SK-N-SH (cell line): ENCODE results near the gene SRSF7. TPM values are rescaled to one million over a fixed set of nuclear protein-coding genes. Genes with fewer than 3 reads are reported as not detected.

Experiments used
- CTCF ChIA-PET: fragments of 300-600, 350-600 bp; formaldehyde crosslinking; extraction: SDS; loops from one replicate; lab custom pipeline; 2021; lab: Yijun Ruan, JAX
- POLR2A ChIA-PET: fragments of 350-600 bp; sonication (Branson Sonifier 250); formaldehyde crosslinking; extraction: SDS; loops from one replicate; lab custom pipeline; 2020; ENCODE audit warnings: antibody characterized with exemption, inconsistent platforms; lab: Yijun Ruan, JAX
- DNase-seq: peaks from one replicate; pipeline ENCODE4 v3.0.0; 2012
- H2AFZ ChIP-seq: fragments of 200-600 bp; sonication (generic); 2 replicates; pipeline ENCODE4 v1.8.1; 2016; ENCODE audit warnings: antibody characterized with exemption, mild to moderate bottlenecking, low read depth
- H3F3A ChIP-seq: fragments of 200-600 bp; sonication (generic); replicated peaks from 2 replicates; pipeline ENCODE3; 2016; ENCODE audit warnings: antibody characterized with exemption, mild to moderate bottlenecking; ENCODE audit not compliant: insufficient read depth
- H3K27ac ChIP-seq, 2 experiments: fragments of 200-500 bp in 1 of 2; fragments of 200-600 bp in 1 of 2; sonication (Bioruptor generic) in 1 of 2; sonication (generic), shearing (Covaris generic) in 1 of 2; 2 replicates each; pipeline versions ENCODE4 v1.5.1 to v1.6.1; 2014 to 2016; ENCODE audit warnings: low read depth in 2 of 2, inconsistent platforms in 1 of 2, low read length in 1 of 2, mild to moderate bottlenecking in 1 of 2, mixed read lengths in 1 of 2
- H3K27me3 ChIP-seq: fragments of 200-600 bp; sonication (generic), shearing (Covaris generic); 2 replicates; pipeline ENCODE4 v1.6.1; 2016; ENCODE audit warnings: mixed run types; ENCODE audit not compliant: insufficient read depth
- H3K36me3 ChIP-seq, 2 experiments: fragments of 200-500 bp in 1 of 2; fragments of 200-600 bp in 1 of 2; sonication (Bioruptor generic) in 1 of 2; sonication (generic) in 1 of 2; replicated peaks in 1 of 2; 2 replicates each; pipeline versions ENCODE3 to v1.5.1; 2014 to 2016; ENCODE audit warnings: low read length in 1 of 2, mild to moderate bottlenecking in 1 of 2; ENCODE audit not compliant: insufficient read depth in 2 of 2, control insufficient read depth in 1 of 2
- H3K4me1 ChIP-seq, 2 experiments: fragments of 200-500 bp in 1 of 2; fragments of 200-600 bp in 1 of 2; sonication (Bioruptor generic) in 1 of 2; sonication (generic), shearing (Covaris generic) in 1 of 2; 2 replicates each; pipeline versions ENCODE4 v1.5.1 to v1.6.1; 2014 to 2016; ENCODE audit warnings: low read depth in 1 of 2, low read length in 1 of 2, mixed run types in 1 of 2; ENCODE audit not compliant: insufficient read depth in 2 of 2, control insufficient read depth in 1 of 2
- H3K4me2 ChIP-seq: fragments of 200-600 bp; sonication (generic), shearing (Covaris generic); 2 replicates; pipeline ENCODE4 v1.6.1; 2017; ENCODE audit warnings: mixed run types
- H3K4me3 ChIP-seq, 2 experiments: fragments of 200-500 bp in 1 of 2; fragments of 200-600 bp in 1 of 2; sonication (Bioruptor generic) in 1 of 2; sonication (generic), shearing (Covaris generic) in 1 of 2; 2 replicates each; pipeline versions ENCODE4 v1.5.1 to v1.8.1; 2014 to 2016; ENCODE audit warnings: low read depth in 2 of 2, inconsistent platforms in 1 of 2, low read length in 1 of 2, mild to moderate bottlenecking in 1 of 2, mixed read lengths in 1 of 2, moderate library complexity in 1 of 2
- H3K79me2 ChIP-seq: fragments of 200-600 bp; sonication (generic); 2 replicates; pipeline ENCODE4 v1.8.1; 2017; ENCODE audit warnings: mild to moderate bottlenecking; ENCODE audit not compliant: insufficient read depth
- H3K9ac ChIP-seq: fragments of 200-600 bp; sonication (generic); 2 replicates; pipeline ENCODE4 v1.6.1; 2017; ENCODE audit warnings: mixed run types
- H3K9me2 ChIP-seq: fragments of 200-600 bp; sonication (generic); 2 replicates; pipeline ENCODE4 v1.6.1; 2017; ENCODE audit warnings: mixed run types
- H3K9me3 ChIP-seq: fragments of 200-600 bp; sonication (generic); 2 replicates; pipeline ENCODE4 v1.6.1; 2017; ENCODE audit warnings: mixed run types, mild to moderate bottlenecking, moderate library complexity
- H4K20me1 ChIP-seq: fragments of 200-600 bp; sonication (generic); 2 replicates; pipeline ENCODE4 v1.6.1; 2017; ENCODE audit warnings: mild to moderate bottlenecking, mixed run types; ENCODE audit not compliant: insufficient read depth
- EP300 ChIP-seq, 2 experiments: IDR thresholded peaks; 2 replicates each; pipeline versions ENCODE4 v1.4.0 to v1.6.1; 2012; ENCODE audit warnings: borderline replicate concordance in 1 of 2, low read depth in 1 of 2, low read length in 1 of 2
- FOSL2 ChIP-seq: IDR thresholded peaks from 2 replicates; pipeline ENCODE4 v1.4.0; 2012; ENCODE audit warnings: low read depth, mild to moderate bottlenecking, moderate library complexity, borderline replicate concordance
- GABPA ChIP-seq: IDR thresholded peaks from 2 replicates; pipeline ENCODE4 v1.4.0; 2012; ENCODE audit warnings: low read depth, mild to moderate bottlenecking
- MXI1 ChIP-seq: IDR thresholded peaks from 2 replicates; pipeline ENCODE4 v1.6.1; 2012; ENCODE audit warnings: mild to moderate bottlenecking, low read depth, low read length, improper control_type of control experiment
- RFX5 ChIP-seq: IDR thresholded peaks from 2 replicates; pipeline ENCODE4 v1.6.1; 2012; ENCODE audit warnings: mild to moderate bottlenecking, improper control_type of control experiment, low read length
- TCF12 ChIP-seq: IDR thresholded peaks from 2 replicates; pipeline ENCODE4 v1.4.0; 2012
- WGBS: methylation state at CpG from one replicate; pipeline ENCODE4 v1.1.6; 2017; ENCODE audit warnings: low lambda C conversion rate; 5-methylcytosine and 5-hydroxymethylcytosine counted together
- polyA plus RNA-seq, 3 experiments: library from polyadenylated mRNA; depleted of rRNA; stranded (reverse); fragments of >200 nt; gene quantifications; 2 replicates each; pipeline ENCODE4 v1.2.3, GENCODE V29; 2012
- TF ChIP-seq, protein P1 (sequence below): IDR thresholded peaks from 2 replicates; pipeline ENCODE4 v1.4.0; 2012; ENCODE audit warnings: low read depth
- TF ChIP-seq, protein P2 (sequence below): fragments of 200-600 bp; sonication (generic); IDR thresholded peaks from 2 replicates; pipeline ENCODE4 v1.6.1; 2017; ENCODE audit warnings: antibody characterized with exemption, mild to moderate bottlenecking, moderate library complexity
- TF ChIP-seq, protein P3 (sequence below): IDR thresholded peaks from 2 replicates; pipeline ENCODE4 v1.4.0; 2012; ENCODE audit warnings: low read depth, borderline replicate concordance
- TF ChIP-seq, protein P4 (sequence below): IDR thresholded peaks from 2 replicates; pipeline ENCODE4; 2012

The SRSF7 gene
- polyA plus RNA-seq, 1 of the 3 experiments (the other 2 are of a cell fraction) = 199 TPM

DNA sequence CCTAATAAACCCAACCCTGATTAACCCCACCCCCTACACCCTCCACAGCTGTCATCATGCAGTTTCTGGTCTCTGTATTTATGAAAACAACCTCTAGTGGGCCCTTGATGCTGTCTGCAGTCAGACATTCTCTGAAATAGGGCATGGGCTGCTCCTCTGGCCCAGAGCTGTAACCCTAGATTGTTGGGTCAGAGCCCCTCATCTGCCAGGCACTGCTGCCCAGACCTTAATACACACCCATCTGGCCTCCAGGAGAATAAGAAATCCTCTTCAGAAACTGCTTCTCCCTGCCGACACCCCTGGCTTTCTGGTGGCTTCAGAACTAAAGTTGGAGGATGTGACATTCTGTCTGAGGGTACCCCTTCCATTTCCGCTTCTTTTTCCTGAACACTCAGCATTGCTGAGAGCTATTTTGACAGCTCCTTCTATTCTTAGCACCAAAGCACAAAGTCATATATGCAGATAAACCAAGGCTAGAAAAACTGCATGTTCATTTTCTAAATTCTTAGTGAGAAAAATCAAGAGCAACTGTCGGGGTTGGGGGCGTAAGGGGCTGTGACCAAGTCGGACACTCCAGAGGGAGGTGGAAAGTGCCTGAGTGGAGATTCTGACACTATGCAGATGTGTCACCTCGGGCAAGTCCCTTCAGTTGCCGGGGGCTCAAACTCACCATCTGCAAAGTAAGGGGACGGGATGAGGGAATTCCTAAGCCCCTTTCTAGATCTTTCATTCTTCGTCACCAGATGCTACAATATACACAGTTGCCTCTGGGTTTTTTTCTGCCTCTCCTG lies 28.7 kb downstream of the SRSF7 start:
- no peaks in the 10 kb centered on the region for H3K9me2 ChIP-seq
- H3K4me3 ChIP-seq = no peak overlapping the region
- no peak overlapping the region for H2AFZ ChIP-seq
- no peaks in the 10 kb centered on the region for H3K4me1 ChIP-seq
- no peaks in the 10 kb centered on the region for H3K9me3 ChIP-seq
- WGBS = 90% methylated on average over 9 of the region's 9 CpGs
- POLR2A ChIA-PET = no interaction called here
- peaks cover 6% of the 10 kb centered on the region for H3F3A ChIP-seq
- no peaks in the 10 kb centered on the region for H4K20me1 ChIP-seq
- H3K27me3 ChIP-seq = no peaks in the 10 kb centered on the region
- no peaks in the 10 kb centered on the region for H3K36me3 ChIP-seq
- no peak overlapping the region for H3K27ac ChIP-seq
- CTCF ChIA-PET = interaction anchor here (1.7 to 5.9 kb wide), 4 partner anchors 120 to 407 kb away, joined by 9 to 47 read pairs (median 20); partner anchors contain the start of gene HNRNPLL
- TF ChIP-seq, protein P1, sequence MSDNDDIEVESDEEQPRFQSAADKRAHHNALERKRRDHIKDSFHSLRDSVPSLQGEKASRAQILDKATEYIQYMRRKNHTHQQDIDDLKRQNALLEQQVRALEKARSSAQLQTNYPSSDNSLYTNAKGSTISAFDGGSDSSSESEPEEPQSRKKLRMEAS = no peak
- TF ChIP-seq, protein P2, sequence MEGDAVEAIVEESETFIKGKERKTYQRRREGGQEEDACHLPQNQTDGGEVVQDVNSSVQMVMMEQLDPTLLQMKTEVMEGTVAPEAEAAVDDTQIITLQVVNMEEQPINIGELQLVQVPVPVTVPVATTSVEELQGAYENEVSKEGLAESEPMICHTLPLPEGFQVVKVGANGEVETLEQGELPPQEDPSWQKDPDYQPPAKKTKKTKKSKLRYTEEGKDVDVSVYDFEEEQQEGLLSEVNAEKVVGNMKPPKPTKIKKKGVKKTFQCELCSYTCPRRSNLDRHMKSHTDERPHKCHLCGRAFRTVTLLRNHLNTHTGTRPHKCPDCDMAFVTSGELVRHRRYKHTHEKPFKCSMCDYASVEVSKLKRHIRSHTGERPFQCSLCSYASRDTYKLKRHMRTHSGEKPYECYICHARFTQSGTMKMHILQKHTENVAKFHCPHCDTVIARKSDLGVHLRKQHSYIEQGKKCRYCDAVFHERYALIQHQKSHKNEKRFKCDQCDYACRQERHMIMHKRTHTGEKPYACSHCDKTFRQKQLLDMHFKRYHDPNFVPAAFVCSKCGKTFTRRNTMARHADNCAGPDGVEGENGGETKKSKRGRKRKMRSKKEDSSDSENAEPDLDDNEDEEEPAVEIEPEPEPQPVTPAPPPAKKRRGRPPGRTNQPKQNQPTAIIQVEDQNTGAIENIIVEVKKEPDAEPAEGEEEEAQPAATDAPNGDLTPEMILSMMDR = no peak
- TF ChIP-seq EP300 (IDR thresholded peaks at IDR 0.05; ENCODE audit: borderline replicate concordance in 1 of 2, low read depth in 1 of 2, low read length in 1 of 2) = no peak
- TF ChIP-seq, protein P3, sequence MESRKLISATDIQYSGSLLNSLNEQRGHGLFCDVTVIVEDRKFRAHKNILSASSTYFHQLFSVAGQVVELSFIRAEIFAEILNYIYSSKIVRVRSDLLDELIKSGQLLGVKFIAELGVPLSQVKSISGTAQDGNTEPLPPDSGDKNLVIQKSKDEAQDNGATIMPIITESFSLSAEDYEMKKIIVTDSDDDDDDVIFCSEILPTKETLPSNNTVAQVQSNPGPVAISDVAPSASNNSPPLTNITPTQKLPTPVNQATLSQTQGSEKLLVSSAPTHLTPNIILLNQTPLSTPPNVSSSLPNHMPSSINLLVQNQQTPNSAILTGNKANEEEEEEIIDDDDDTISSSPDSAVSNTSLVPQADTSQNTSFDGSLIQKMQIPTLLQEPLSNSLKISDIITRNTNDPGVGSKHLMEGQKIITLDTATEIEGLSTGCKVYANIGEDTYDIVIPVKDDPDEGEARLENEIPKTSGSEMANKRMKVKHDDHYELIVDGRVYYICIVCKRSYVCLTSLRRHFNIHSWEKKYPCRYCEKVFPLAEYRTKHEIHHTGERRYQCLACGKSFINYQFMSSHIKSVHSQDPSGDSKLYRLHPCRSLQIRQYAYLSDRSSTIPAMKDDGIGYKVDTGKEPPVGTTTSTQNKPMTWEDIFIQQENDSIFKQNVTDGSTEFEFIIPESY = no peak
- TF ChIP-seq, protein P4, sequence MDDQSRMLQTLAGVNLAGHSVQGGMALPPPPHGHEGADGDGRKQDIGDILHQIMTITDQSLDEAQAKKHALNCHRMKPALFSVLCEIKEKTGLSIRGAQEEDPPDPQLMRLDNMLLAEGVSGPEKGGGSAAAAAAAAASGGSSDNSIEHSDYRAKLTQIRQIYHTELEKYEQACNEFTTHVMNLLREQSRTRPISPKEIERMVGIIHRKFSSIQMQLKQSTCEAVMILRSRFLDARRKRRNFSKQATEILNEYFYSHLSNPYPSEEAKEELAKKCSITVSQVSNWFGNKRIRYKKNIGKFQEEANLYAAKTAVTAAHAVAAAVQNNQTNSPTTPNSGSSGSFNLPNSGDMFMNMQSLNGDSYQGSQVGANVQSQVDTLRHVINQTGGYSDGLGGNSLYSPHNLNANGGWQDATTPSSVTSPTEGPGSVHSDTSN = no peak
- TF ChIP-seq TCF12 = no peak
- no peak for TF ChIP-seq MXI1
- no peak for TF ChIP-seq RFX5
- no peak for TF ChIP-seq FOSL2
- TF ChIP-seq GABPA = no peak
- H3K9ac ChIP-seq = no peak overlapping the region
- H3K79me2 ChIP-seq = no peaks in the 10 kb centered on the region
- no peak overlapping the region for H3K4me2 ChIP-seq
- DNase-seq = no peak
